Muscle layer of duodenum (tissue), 2 donors: Measurements from ENCODE around the gene HYAL3.

ENCODE experiments used
- H3K27ac ChIP-seq: one replicate; pipeline ENCODE4 v1.7.0; 2013; ENCODE audit warnings: mild to moderate bottlenecking, low read length
- H3K27me3 ChIP-seq: one replicate; pipeline ENCODE4 v1.7.0; 2013; ENCODE audit warnings: low read depth, mild to moderate bottlenecking, control low read depth, low read length
- H3K36me3 ChIP-seq, 2 donors: one replicate each; pipeline ENCODE4 v1.7.0; 2013; ENCODE audit warnings: low read length in 2 of 2, control low read depth in 1 of 2, mild to moderate bottlenecking in 1 of 2; ENCODE audit not compliant: insufficient read depth in 2 of 2, control insufficient read depth in 1 of 2
- H3K4me1 ChIP-seq, 2 donors: one replicate each; pipeline ENCODE4 v1.7.0; 2013; ENCODE audit warnings: low read length in 2 of 2, mild to moderate bottlenecking in 2 of 2, control low read depth in 1 of 2, moderate library complexity in 1 of 2; ENCODE audit not compliant: insufficient read depth in 2 of 2, control insufficient read depth in 1 of 2
- H3K4me3 ChIP-seq, 2 donors: one replicate each; pipeline ENCODE4 v1.7.0; 2013; ENCODE audit warnings: low read length in 2 of 2, low read depth in 1 of 2, mild to moderate bottlenecking in 1 of 2
- H3K9me3 ChIP-seq, 2 donors: one replicate each; pipeline ENCODE4 v1.7.0; 2013; ENCODE audit warnings: low read length in 2 of 2, control low read depth in 1 of 2, mild to moderate bottlenecking in 1 of 2; ENCODE audit not compliant: control insufficient read depth in 1 of 2
- donor health status: healthy.

Gene HYAL3

DNA sequence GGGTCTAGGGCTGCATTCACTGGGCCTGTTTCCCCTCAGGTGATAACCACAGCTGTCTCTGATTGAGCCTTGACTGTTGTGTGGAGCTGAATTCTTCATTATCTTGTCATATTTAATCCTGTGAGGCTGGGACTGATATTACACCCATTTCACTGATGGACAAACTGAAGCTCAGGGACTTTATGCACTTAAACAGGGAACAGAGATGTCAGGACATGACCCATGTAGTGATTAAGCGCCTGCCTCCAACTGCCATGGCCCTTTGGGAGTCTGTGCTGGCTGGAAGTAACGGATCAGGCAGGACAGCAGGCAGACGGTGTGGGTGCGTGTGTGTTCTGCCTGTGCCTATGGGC lies 55.7 kb downstream of the HYAL3 start:
- Histone ChIP-seq H3K27me3 (no peaks in the 10 kb centered on the region), H3K36me3 (peaks cover 0 to 5% of the 10 kb centered on the region in 2 donors), H3K4me1 (peaks cover 47 to 88% of the 10 kb centered on the region in 2 donors), H3K9me3 (no peaks in the 10 kb centered on the region), H3K27ac (peak overlapping the region; percentile 77), H3K4me3 (peak overlapping the region; percentile 12 to 42)

DNA sequence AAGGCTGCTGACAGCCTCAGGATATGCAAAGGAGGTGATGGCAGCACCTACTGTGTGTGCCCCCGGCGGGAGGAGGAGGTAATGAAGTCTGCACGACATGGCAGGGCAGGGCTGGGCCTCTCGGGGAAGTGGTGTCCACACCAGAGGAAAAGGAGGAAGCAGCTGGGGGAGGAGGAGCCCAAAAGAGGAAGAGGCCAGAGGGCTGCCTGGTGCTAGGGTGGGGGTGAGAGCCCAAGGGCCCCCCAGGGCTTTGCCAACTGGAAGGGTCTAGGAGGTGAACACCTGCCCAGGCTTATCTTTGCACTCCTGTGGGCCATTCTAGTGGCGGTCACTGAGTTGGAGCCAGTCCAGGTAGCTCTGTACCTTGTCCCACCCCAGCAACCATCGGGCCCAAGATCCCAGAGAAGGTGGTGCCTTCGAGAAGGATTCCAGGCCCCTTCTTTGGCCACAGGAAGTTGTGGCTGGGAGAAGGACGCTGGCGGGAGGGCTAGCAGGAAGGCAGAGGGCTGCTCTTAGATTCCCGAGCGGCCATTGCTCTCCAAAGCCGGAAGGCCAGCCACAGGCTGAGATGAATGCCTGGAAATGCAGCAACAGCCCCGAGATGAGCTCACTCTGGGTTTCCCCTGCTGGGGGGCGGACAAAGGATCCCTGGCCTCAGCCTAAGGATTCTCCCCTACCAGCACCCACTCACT lies 56.2 kb downstream of the HYAL3 start:
- Histone ChIP-seq H3K4me1 (peaks cover 42 to 87% of the 10 kb centered on the region in 2 donors), H3K4me3 (peak overlapping the region; percentile 12 to 42)

More for the DNA sequence above, 56.2 kb downstream of the HYAL3 start:
- Histone ChIP-seq H3K27ac (peak overlapping the region; percentile 77), H3K36me3 (peaks cover 0 to 5% of the 10 kb centered on the region in 2 donors), H3K27me3 (no peaks in the 10 kb centered on the region), H3K9me3 (no peaks in the 10 kb centered on the region)
